PC-9 (cell line): ENCODE data around the gene NR2C2.

ENCODE experiments used
- EZH2 ChIP-seq: fragments of 200-600 bp; sonication (generic); IDR thresholded peaks from 2 replicates; pipeline ENCODE4 v1.8.0; 2017; ENCODE audit warnings: antibody characterized with exemption, low read depth
- TF ChIP-seq, protein P1 (sequence below): fragments of 200-600 bp; sonication (generic); conservative IDR thresholded peaks from 2 replicates; pipeline ENCODE4 v1.6.1; 2017; ENCODE audit warnings: mixed run types, antibody characterized with exemption, mild to moderate bottlenecking, moderate library complexity

DNA sequence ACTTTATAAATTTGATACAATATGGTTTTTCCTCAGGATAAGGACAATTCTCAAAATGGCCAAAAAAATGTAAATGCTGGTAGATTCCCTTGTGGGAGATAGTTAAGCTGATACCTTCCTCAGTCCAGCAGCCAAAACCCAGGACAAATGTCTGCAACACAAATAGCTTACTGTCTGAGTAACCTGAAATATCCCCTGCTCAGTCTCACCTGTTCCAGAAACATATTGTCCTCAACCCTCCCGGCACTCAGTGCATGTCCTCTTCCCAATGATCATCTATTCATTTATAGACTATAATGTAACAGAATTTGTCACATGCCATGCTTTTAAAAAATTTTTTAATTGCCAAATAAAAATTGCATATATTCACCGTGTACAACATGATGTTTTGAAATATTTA, 139.3 kb downstream of the NR2C2 start:
- TF ChIP-seq, protein P1, sequence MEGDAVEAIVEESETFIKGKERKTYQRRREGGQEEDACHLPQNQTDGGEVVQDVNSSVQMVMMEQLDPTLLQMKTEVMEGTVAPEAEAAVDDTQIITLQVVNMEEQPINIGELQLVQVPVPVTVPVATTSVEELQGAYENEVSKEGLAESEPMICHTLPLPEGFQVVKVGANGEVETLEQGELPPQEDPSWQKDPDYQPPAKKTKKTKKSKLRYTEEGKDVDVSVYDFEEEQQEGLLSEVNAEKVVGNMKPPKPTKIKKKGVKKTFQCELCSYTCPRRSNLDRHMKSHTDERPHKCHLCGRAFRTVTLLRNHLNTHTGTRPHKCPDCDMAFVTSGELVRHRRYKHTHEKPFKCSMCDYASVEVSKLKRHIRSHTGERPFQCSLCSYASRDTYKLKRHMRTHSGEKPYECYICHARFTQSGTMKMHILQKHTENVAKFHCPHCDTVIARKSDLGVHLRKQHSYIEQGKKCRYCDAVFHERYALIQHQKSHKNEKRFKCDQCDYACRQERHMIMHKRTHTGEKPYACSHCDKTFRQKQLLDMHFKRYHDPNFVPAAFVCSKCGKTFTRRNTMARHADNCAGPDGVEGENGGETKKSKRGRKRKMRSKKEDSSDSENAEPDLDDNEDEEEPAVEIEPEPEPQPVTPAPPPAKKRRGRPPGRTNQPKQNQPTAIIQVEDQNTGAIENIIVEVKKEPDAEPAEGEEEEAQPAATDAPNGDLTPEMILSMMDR: no peak
- TF ChIP-seq EZH2: no peak
